ENCODE measurements around the gene EMC8.

EMC8 gene

GRCh38 chr16:85789773-85790172 is 9.6 kb downstream of the EMC8 start:
- no peak overlapping the region for H3K27ac ChIP-seq
- TF ChIP-seq ZFX (IDR thresholded peaks at IDR 0.05; ENCODE audit: borderline replicate concordance), result no peak
- TF ChIP-seq CTCF (IDR thresholded peaks at IDR 0.05), result no peak

- TF ChIP-seq ZFX (IDR thresholded peaks at IDR 0.05; ENCODE audit: borderline replicate concordance) (no peak), CTCF (IDR thresholded peaks at IDR 0.05) (no peak)
- no peak overlapping the region for H3K27ac ChIP-seq
Observed at GRCh38 chr16:85788819-85789218, 10.5 kb downstream of the EMC8 start.

GRCh38 chr16:85785927-85786326 is 13.4 kb downstream of the EMC8 start:
- H3K27ac ChIP-seq, result no peak overlapping the region
- no peak for TF ChIP-seq CTCF (IDR thresholded peaks at IDR 0.05)

GRCh38 chr16:85784813-85785212 is 14.5 kb downstream of the EMC8 start:
- no peak overlapping the region for H3K27ac ChIP-seq
- TF ChIP-seq ZFX (IDR thresholded peaks at IDR 0.05; ENCODE audit: borderline replicate concordance) (no peak), CTCF (IDR thresholded peaks at IDR 0.05) (no peak)

GRCh38 chr16:85783441-85783840 is 15.9 kb downstream of the EMC8 start:
- H3K27ac ChIP-seq, result peak overlapping the region; percentile 76
- TF ChIP-seq CTCF (IDR thresholded peaks at IDR 0.05) (no peak), ZFX (IDR thresholded peaks at IDR 0.05; ENCODE audit: borderline replicate concordance) (no peak)

- TF ChIP-seq CTCF (IDR thresholded peaks at IDR 0.05), result no peak
- TF ChIP-seq ZFX (IDR thresholded peaks at IDR 0.05; ENCODE audit: borderline replicate concordance), result no peak
- peak overlapping the region; percentile 76 for H3K27ac ChIP-seq
Observed at GRCh38 chr16:85782451-85782850, 16.9 kb downstream of the EMC8 start.

- TF ChIP-seq CTCF (IDR thresholded peaks at IDR 0.05), result no peak
- TF ChIP-seq ZFX (IDR thresholded peaks at IDR 0.05; ENCODE audit: borderline replicate concordance), result no peak
- peak overlapping the region; percentile 76 for H3K27ac ChIP-seq
Observed at GRCh38 chr16:85781695-85782370, 17.5 kb downstream of the EMC8 start.
